ENCODE measurements around the gene ARAP1.
A peak's percentile ranks its signal among the peaks of the same experiment; 100 is the strongest.

Gene ARAP1

GRCh38 chr11:72679869-72680268, 72.3 kb downstream of the ARAP1 start:
- DNase-seq, result no peak

GRCh38 chr11:72678524-72678923, 73.7 kb downstream of the ARAP1 start:
- DNase-seq, result no peak

- DNase-seq, result peak; percentile 48 to 58
Observed at GRCh38 chr11:72676861-72677341, 75.3 kb downstream of the ARAP1 start.

GRCh38 chr11:72675221-72675620, 77.0 kb downstream of the ARAP1 start:
- no peak for DNase-seq

GRCh38 chr11:72673943-72674828, 78.0 kb downstream of the ARAP1 start, which contains the start of gene PDE2A:
Gene PDE2A (minus strand): TSS chr11:72674422. CDS start chr11:72674207, 215 bp downstream.
- DNase-seq, result no peak

- DNase-seq, result no peak
Observed at GRCh38 chr11:72673284-72673942, 78.8 kb downstream of the ARAP1 start.

GRCh38 chr11:72672597-72673238, 79.5 kb downstream of the ARAP1 start:
- DNase-seq, result no peak

- no peak for DNase-seq
Observed at GRCh38 chr11:72671152-72672099, 80.8 kb downstream of the ARAP1 start.

- DNase-seq, result no peak
Observed at GRCh38 chr11:72670041-72670440, 82.2 kb downstream of the ARAP1 start.

- no peak for DNase-seq
Observed at GRCh38 chr11:72669527-72669926, 82.7 kb downstream of the ARAP1 start.

GRCh38 chr11:72668629-72669347, 83.4 kb downstream of the ARAP1 start:
- DNase-seq, result no peak

- DNase-seq, result no peak
Observed at GRCh38 chr11:72665911-72666472, 86.2 kb downstream of the ARAP1 start.

GRCh38 chr11:72662036-72662435, 90.2 kb downstream of the ARAP1 start:
- DNase-seq, result no peak

GRCh38 chr11:72661486-72661885, 90.7 kb downstream of the ARAP1 start:
- DNase-seq, result no peak

GRCh38 chr11:72658989-72659640, 93.1 kb downstream of the ARAP1 start:
- no peak for DNase-seq

- DNase-seq, result no peak
Observed at GRCh38 chr11:72657411-72658100, 94.7 kb downstream of the ARAP1 start.

- DNase-seq, result no peak
Observed at GRCh38 chr11:72655896-72656464, 96.2 kb downstream of the ARAP1 start.

GRCh38 chr11:72655014-72655413, 97.2 kb downstream of the ARAP1 start:
- DNase-seq, result no peak

GRCh38 chr11:72653649-72654048, 98.6 kb downstream of the ARAP1 start:
- DNase-seq, result no peak
